ENCODE measurements around the gene TSC22D3.

TSC22D3 gene

GRCh38 chrX:107755721-107756120, 19.9 kb downstream of the TSC22D3 start:
- no peak for TF ChIP-seq POLR2AphosphoS5 (IDR thresholded peaks at IDR 0.05; ENCODE audit: low read depth, low read length)
- TF ChIP-seq TAF1 (IDR thresholded peaks at IDR 0.05; ENCODE audit: borderline replicate concordance, low read depth, low read length): no peak
- no peak for TF ChIP-seq POLR2A (IDR thresholded peaks at IDR 0.05; ENCODE audit: low read depth, low read length)
- DNase-seq (ENCODE audit: insufficient read length) (no peak), FAIRE-seq (no peak)

GRCh38 chrX:107753187-107753586, 22.4 kb downstream of the TSC22D3 start:
- FAIRE-seq (no peak), DNase-seq (ENCODE audit: insufficient read length) (no peak)
- TF ChIP-seq POLR2A (IDR thresholded peaks at IDR 0.05; ENCODE audit: low read depth, low read length) (no peak), POLR2AphosphoS5 (IDR thresholded peaks at IDR 0.05; ENCODE audit: low read depth, low read length) (no peak), TAF1 (IDR thresholded peaks at IDR 0.05; ENCODE audit: borderline replicate concordance, low read depth, low read length) (no peak)

- no peak for TF ChIP-seq TAF1 (IDR thresholded peaks at IDR 0.05; ENCODE audit: borderline replicate concordance, low read depth, low read length)
- no peak for TF ChIP-seq POLR2A (IDR thresholded peaks at IDR 0.05; ENCODE audit: low read depth, low read length)
- no peak for TF ChIP-seq POLR2AphosphoS5 (IDR thresholded peaks at IDR 0.05; ENCODE audit: low read depth, low read length)
- FAIRE-seq: no peak
- DNase-seq (ENCODE audit: insufficient read length): no peak
Measured at GRCh38 chrX:107752714-107753113, 22.9 kb downstream of the TSC22D3 start.

- FAIRE-seq (no peak), DNase-seq (ENCODE audit: insufficient read length) (no peak)
- TF ChIP-seq TAF1 (IDR thresholded peaks at IDR 0.05; ENCODE audit: borderline replicate concordance, low read depth, low read length): no peak
- no peak for TF ChIP-seq POLR2A (IDR thresholded peaks at IDR 0.05; ENCODE audit: low read depth, low read length)
- TF ChIP-seq POLR2AphosphoS5 (IDR thresholded peaks at IDR 0.05; ENCODE audit: low read depth, low read length): no peak
Measured at GRCh38 chrX:107752043-107752442, 23.5 kb downstream of the TSC22D3 start.

- FAIRE-seq: no peak
- no peak for TF ChIP-seq TAF1 (IDR thresholded peaks at IDR 0.05; ENCODE audit: borderline replicate concordance, low read depth, low read length)
- TF ChIP-seq POLR2AphosphoS5 (IDR thresholded peaks at IDR 0.05; ENCODE audit: low read depth, low read length): no peak
- TF ChIP-seq POLR2A (IDR thresholded peaks at IDR 0.05; ENCODE audit: low read depth, low read length): no peak
- DNase-seq (ENCODE audit: insufficient read length): no peak
Measured at GRCh38 chrX:107750861-107751445, 24.6 kb downstream of the TSC22D3 start.

GRCh38 chrX:107750263-107750662, 25.3 kb downstream of the TSC22D3 start:
- TF ChIP-seq POLR2AphosphoS5 (IDR thresholded peaks at IDR 0.05; ENCODE audit: low read depth, low read length) (no peak), TAF1 (IDR thresholded peaks at IDR 0.05; ENCODE audit: borderline replicate concordance, low read depth, low read length) (no peak)
- DNase-seq (ENCODE audit: insufficient read length): no peak
- FAIRE-seq: no peak

GRCh38 chrX:107748506-107748905, 27.1 kb downstream of the TSC22D3 start:
- TF ChIP-seq POLR2A (IDR thresholded peaks at IDR 0.05; ENCODE audit: low read depth, low read length): no peak
- TF ChIP-seq TAF1 (IDR thresholded peaks at IDR 0.05; ENCODE audit: borderline replicate concordance, low read depth, low read length): no peak
- TF ChIP-seq POLR2AphosphoS5 (IDR thresholded peaks at IDR 0.05; ENCODE audit: low read depth, low read length): no peak
- FAIRE-seq (no peak), DNase-seq (ENCODE audit: insufficient read length) (no peak)

- TF ChIP-seq POLR2AphosphoS5 (IDR thresholded peaks at IDR 0.05; ENCODE audit: low read depth, low read length): no peak
- TF ChIP-seq TAF1 (IDR thresholded peaks at IDR 0.05; ENCODE audit: borderline replicate concordance, low read depth, low read length): no peak
- TF ChIP-seq POLR2A (IDR thresholded peaks at IDR 0.05; ENCODE audit: low read depth, low read length): no peak
- DNase-seq (ENCODE audit: insufficient read length) (no peak), FAIRE-seq (no peak)
Measured at GRCh38 chrX:107747596-107748161, 27.9 kb downstream of the TSC22D3 start.

- TF ChIP-seq POLR2AphosphoS5 (IDR thresholded peaks at IDR 0.05; ENCODE audit: low read depth, low read length) (no peak), POLR2A (IDR thresholded peaks at IDR 0.05; ENCODE audit: low read depth, low read length) (no peak), TAF1 (IDR thresholded peaks at IDR 0.05; ENCODE audit: borderline replicate concordance, low read depth, low read length) (no peak)
- no peak for DNase-seq (ENCODE audit: insufficient read length)
- no peak for FAIRE-seq
Measured at GRCh38 chrX:107744868-107745267, 30.7 kb downstream of the TSC22D3 start.

- FAIRE-seq (no peak), DNase-seq (ENCODE audit: insufficient read length) (no peak)
- TF ChIP-seq TAF1 (IDR thresholded peaks at IDR 0.05; ENCODE audit: borderline replicate concordance, low read depth, low read length): no peak
- TF ChIP-seq POLR2AphosphoS5 (IDR thresholded peaks at IDR 0.05; ENCODE audit: low read depth, low read length): no peak
- no peak for TF ChIP-seq POLR2A (IDR thresholded peaks at IDR 0.05; ENCODE audit: low read depth, low read length)
Measured at GRCh38 chrX:107743995-107744394, 31.6 kb downstream of the TSC22D3 start.

- TF ChIP-seq TAF1 (IDR thresholded peaks at IDR 0.05; ENCODE audit: borderline replicate concordance, low read depth, low read length) (no peak), POLR2AphosphoS5 (IDR thresholded peaks at IDR 0.05; ENCODE audit: low read depth, low read length) (no peak), POLR2A (IDR thresholded peaks at IDR 0.05; ENCODE audit: low read depth, low read length) (no peak)
- DNase-seq (ENCODE audit: insufficient read length): no peak
- no peak for FAIRE-seq
Measured at GRCh38 chrX:107742700-107743191, 32.8 kb downstream of the TSC22D3 start.

- no peak for TF ChIP-seq POLR2A (IDR thresholded peaks at IDR 0.05; ENCODE audit: low read depth, low read length)
- no peak for TF ChIP-seq TAF1 (IDR thresholded peaks at IDR 0.05; ENCODE audit: borderline replicate concordance, low read depth, low read length)
- no peak for TF ChIP-seq POLR2AphosphoS5 (IDR thresholded peaks at IDR 0.05; ENCODE audit: low read depth, low read length)
- DNase-seq (ENCODE audit: insufficient read length): no peak
- FAIRE-seq: no peak
Measured at GRCh38 chrX:107741404-107741790, 34.2 kb downstream of the TSC22D3 start.
